Myocyte (in vitro differentiated cells): Measurements from ENCODE around the gene PSMD7. TPM values are rescaled to one million over a fixed set of nuclear protein-coding genes. Genes with fewer than 3 reads are reported as not detected.
A peak's percentile ranks its signal among the peaks of the same experiment; 100 is the strongest.
"Not testable (repeated sequence)": the region's sequence is repeated elsewhere in the genome, so short reads cannot be mapped to it uniquely, and the experiment has no call there.

Experiments used
- DNase-seq: peaks from one replicate; pipeline ENCODE4 v3.0.0-alpha.2; 2012; ENCODE audit warnings: low read depth
- total RNA-seq: library from RNA; depleted of rRNA; stranded (reverse); fragments of >200 nt; gene quantifications from 2 replicates; pipeline ENCODE4 v1.2.3, GENCODE V29; 2014

The PSMD7 gene
- total RNA-seq, 1 donor from 2014 or later: 144 TPM

GRCh38 chr16:74296104-74296431 lies 546 bp upstream of the PSMD7 start:
- no peak for DNase-seq

DNA sequence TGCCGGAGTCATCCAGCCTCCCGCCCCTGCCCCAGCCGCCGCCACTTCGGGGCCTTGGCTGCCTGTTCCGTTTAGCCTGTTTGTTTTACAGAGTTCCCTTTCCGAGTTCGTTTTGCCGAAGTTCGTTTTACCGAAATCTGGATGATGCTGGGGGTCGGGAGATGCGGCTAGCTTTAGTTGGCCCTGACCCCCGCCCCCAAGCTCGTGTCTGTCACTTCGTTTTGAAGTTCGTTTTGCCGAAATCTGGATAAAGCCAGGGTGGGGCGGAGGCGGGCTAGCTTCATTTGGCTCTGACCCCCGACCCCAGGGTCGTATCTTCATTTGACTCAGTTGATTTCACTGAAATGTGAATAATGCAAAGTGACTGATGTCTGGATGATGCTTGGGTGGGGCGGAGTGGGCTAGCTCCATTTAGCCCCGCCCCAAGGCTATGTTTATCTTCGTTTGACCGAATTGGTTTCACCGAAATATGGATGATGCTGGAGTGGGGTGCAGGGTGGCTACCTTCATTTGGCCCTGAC lies 591 bp downstream of the PSMD7 start:
- DNase-seq: peak; percentile 26

DNA sequence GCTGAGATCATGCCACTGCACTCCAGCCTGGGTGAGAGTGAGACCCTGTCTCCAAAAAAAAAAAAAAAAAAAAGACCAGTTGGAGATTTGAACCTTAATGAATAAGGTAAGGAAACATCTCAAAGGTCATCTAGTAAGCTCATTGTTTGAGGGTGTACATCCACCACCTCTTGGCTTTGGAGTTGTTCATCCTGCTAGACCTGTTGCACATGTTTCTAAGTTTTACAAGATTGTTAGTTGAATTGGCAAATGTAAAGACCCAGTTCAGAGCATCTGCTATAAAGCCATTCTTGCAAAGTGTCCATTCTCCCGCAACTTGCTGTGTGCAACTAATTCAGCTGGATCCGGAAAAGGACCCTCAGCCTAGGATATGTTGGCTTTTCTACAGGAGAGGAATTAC lies 1.5 kb downstream of the PSMD7 start:
- no peak for DNase-seq

GRCh38 chr16:74302341-74302740 lies 5.7 kb downstream of the PSMD7 start:
- no peak for DNase-seq

DNA sequence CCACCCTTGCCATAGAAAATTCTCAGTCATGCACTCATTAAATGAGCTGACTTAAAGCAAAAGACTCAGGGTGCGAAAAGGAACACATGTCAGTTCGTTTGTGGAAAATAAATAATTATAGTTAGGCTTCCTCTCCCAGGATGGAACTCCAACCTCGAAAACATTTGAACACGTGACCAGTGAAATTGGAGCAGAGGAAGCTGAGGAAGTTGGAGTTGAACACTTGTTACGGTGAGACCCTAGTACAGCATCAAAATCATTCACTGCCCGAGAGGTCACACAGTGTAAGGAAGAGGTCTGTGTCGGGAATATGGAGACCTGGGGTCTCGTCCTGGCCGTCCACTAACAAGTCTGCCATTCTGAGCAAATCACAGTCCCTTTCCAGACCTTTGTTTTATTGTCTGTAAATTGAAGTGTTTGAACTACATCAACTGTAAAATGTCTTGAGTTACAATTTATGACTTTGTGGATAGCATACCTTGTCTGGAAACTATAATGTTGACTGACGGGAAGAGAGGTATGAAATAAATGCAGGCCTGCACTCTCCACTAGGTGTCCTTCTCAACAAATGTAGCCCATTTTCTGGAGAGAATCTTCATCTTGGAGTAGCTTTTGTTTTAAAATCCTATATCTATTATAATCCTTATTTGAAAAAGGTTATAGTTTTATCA lies 7.7 kb downstream of the PSMD7 start:
- DNase-seq: no peak

GRCh38 chr16:74304835-74305176 lies 8.2 kb downstream of the PSMD7 start:
- DNase-seq: no peak

- DNase-seq: no peak
Measured at GRCh38 chr16:74305281-74305680, 8.7 kb downstream of the PSMD7 start.

GRCh38 chr16:74305978-74306784 lies 9.6 kb downstream of the PSMD7 start:
- peak; percentile 45 for DNase-seq

DNA sequence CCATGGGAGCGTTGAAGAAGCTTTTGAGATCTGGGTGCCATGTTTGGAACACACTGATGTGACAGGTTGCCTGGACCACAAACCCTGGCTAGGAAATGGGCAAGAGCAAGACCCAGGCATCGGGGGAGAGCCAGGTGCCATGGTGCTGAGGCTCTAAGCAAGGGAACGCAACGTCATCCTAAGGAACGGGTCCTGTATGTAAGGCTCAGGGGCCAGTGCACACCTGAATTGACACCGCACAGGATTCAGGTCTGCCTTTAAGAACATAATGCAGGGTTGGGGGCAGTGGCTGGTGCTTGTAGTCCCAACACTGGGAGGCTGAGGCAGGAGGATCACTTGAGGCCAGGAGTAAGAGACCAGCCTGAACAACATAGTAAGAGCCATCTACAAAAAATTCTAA lies 10.8 kb downstream of the PSMD7 start:
- no peak for DNase-seq

DNA sequence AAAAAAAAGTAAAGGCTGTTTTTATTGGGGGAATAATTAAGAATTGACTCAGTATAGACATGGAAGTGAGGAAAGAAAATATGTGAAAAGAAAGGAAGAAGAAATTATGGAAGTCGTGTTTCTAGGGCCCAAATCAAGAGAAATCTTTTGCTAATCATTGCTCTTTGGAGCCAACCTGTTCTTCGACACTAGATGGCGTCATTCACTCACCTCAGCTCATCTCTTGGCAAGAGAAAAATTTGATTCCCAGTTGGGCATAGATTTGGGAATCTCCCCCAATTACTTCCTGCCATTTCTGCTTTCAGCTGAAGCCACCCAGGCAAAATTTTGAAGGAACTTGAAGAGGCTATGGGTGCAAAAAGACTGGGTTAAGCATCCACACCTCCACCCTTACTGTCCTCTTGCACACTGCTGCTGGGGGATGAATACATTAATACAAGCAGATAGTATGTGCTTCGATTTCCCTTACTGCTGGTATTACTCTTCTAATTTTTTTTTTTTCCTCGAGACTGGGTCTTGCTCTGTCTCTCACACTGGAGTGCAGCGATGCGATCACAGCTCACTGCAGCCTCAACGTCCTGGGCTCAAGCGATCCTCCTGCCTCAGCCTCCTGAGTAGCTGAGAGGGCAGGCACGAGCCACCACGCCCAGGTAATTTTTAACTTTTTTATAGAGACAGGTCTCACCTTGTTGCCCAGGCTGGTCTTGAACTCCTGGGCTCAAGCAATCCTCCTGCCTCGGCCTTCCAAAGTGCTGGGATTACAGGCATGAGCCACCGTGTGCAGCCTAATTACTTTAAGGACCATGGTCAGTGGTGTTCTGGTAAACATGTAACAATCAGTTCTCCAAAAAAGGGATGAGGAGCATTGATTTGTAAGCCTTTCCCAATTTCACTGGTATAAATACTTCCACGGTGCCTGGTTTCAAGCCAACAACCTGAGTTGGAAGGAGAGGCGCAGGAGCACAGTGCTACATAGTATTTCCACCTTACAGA lies 13.5 kb downstream of the PSMD7 start:
- peak; percentile 45 for DNase-seq

- no peak for DNase-seq
Measured at GRCh38 chr16:74315059-74315458, 18.4 kb downstream of the PSMD7 start.

DNA sequence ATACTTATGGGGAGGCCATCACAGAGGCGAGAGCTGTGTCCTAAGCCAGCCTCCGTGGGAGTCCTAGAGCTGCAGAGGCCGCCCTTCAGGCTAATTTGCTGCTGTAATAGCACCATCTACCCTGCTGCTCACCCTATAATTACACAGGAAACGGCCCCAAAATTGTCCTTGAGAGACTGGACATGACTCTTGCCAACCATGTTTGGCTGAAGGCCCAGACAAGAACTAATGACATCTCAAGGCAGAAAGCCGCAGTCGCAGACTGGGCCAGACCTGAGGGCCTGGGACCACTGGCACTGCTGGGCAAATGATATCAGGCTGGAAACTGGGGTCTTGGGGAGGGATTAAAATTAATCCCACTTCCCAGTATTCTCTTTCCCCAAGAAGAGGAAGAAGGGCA lies 24.1 kb downstream of the PSMD7 start:
- DNase-seq: no peak

GRCh38 chr16:74321356-74321755 lies 24.7 kb downstream of the PSMD7 start:
- no peak for DNase-seq

DNA sequence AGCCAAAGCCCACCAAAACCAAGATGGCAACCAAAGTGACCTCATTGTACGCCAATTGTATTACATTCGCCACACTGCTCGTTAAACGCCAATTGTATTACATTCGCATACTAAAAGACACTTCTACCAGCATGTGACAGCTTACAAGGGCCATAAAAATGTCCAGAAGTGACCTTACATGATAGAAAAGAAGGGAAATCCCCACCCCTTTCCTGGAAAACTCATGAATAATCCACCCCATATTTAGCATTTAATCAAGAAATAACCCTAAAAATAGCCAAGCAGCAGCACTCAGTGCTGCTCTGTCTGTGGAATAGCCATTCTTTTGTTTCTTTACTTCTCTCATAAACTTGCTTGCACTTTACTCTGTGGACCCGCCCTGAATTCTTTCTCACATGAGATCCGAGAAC lies 25.7 kb downstream of the PSMD7 start:
- no peak for DNase-seq

DNA sequence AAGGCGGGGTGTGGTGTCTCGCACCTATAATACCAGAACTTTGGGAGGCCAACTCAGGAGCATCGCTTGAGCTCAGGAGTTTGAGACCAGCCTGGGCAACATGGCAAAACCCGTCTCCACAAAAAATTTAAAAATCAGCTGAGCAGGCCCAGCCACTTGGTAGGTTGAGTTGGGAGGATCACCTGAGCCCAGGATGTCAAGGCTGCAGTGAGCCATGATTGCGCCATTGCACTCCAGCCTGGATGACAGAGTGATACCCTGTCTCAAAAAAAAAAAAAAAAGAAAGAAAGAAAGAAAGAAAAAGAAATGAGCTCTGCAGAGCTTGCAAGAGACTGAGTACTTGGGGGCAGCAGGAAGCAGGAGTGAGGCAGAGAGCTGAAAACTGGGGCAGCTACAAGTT lies 28.2 kb downstream of the PSMD7 start:
- DNase-seq: not testable (repeated sequence)

- no peak for DNase-seq
Measured at GRCh38 chr16:74325641-74326040, 29.0 kb downstream of the PSMD7 start.

DNA sequence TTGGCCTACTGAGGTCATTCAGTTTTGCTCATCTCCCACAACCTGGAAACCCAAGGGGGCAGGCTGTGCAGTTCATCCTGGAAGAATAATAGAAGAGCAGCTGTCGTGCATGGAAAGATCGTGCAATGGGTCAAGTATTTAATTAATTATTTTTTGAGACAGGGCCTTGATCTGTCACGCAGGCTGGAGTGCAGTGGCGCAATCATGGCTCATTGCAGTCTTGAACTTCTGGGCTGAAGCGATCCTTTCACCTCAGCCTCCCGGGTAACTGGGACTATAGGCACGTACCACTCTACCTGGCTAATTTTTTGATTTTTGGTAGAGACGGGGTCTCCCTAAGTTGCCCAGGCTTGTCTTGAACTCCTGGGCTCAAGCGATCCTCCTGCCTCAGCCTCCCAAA lies 31.7 kb downstream of the PSMD7 start:
- DNase-seq: not testable (repeated sequence)

DNA sequence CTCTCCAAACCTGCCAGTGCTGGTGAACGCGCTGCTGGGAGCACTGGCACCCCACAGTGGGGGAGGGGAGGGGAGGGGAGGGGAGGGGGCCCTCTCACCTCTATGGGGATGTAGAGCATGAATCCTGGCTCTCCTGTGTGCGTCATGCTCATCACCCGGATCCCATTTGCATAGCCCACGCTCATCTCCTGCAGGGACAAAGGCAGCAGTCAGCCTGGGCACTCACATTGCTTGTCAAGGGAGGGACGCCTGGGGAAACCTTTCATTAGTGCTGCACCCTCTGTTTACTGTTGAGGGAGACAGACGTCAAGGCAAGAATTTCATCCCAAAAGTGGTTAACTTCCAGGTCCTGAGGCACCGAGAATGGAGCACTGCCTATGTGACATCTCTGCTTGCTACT lies 35.9 kb downstream of the PSMD7 start:
- not testable (repeated sequence) for DNase-seq

DNA sequence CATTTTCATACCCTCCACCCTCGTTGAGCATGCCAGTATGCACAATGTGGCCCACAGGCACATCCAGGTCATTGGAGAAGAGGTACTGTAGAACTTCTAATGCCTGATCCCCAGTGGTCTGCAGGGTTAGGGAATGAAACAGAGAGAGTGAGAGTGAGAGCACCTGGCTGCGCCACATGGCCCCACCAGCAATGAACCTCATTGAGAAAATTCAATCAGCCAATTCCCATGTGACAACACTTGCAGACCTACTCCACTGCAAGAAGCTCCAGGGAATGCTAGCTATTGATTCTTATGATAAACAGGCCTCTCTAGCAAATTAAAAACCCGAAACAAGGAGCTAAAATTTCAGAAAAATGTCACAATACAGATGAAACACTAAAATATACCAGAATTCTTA lies 40.9 kb downstream of the PSMD7 start:
- DNase-seq: not testable (repeated sequence)

DNA sequence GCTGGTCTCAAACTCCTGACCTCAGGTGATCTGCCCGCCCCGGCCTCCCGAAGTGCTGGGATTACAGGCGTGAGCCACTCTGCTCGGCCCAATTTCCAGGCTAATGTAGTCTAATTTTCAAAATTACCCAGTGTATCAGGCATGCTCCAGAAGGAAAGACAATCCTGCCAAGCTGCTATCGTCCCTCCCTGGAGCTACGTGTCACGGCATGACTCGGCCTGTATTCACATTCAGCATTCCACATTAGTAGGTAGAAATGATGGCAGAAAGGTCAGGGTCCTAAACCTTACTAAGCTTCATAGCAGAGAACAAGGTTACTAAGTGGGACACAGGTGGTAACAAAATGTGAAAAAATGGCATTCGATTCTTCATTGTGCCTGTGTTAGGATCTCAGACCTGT lies 42.6 kb downstream of the PSMD7 start:
- not testable (repeated sequence) for DNase-seq

DNA sequence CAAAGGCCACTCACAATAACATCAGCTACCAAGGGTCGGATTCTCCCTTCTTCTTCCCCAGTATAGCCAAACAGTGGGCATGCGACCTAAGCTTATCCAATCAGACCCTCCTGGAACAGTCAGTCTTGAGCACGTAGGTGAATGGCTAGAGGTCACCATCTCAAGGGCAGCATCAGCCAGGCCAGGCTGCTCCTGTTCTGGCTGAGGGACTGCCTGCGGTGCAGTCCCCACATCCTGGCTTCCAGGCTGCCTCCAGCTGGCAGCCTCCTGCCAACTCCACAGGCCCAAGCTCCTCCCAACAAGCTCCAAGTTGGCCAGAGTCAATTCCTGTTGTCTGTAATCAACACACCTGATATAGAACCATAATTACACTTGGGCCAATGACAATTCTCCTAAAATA lies 56.4 kb downstream of the PSMD7 start:
- DNase-seq: not testable (repeated sequence)
